Measurements from ENCODE around the gene SENP2. TPM values are rescaled to one million over a fixed set of nuclear protein-coding genes. Genes with fewer than 3 reads are reported as not detected.

SENP2 gene
- total and polyA plus RNA-seq, 11 donors: 7.7 to 42.4 (median 27.5) TPM

GRCh38 chr3:185680231-185680630 lies 94.1 kb downstream of the SENP2 start:
- 73 to 89% (median 82%) methylated on average over 4 of the region's 4 CpGs for WGBS, 4 donors
- Histone ChIP-seq H3K4me3 (no peak overlapping the region), H3K36me3 (peaks cover 0 to 15% (median 0%) of the 10 kb centered on the region in 9 donors), H3K9me3 (peaks cover 0 to 22% (median 2%) of the 10 kb centered on the region in 12 donors), H3K27ac (no peak overlapping the region), H3K4me1 (no peaks in the 10 kb centered on the region), H3K27me3 (no peaks in the 10 kb centered on the region)
- TF ChIP-seq POLR2A (IDR thresholded peaks at IDR 0.05) (no peak), CTCF (IDR thresholded peaks at IDR 0.05) (no peak)
- intact Hi-C loops (cut with DNase I): no loop called here
- no peak for ATAC-seq
- DNase-seq: no peak

Other genes with a start within 250 kb of the SENP2 start
- gene MAP3K13, start 223.2 kb upstream of the SENP2 start, total RNA-seq: 10 to 100 TPM in 6 of 9 donors, 1 to 10 TPM in 3; 4.8 to 18.5 (median 11.4) TPM
- 10 to 100 TPM in 1 of 2 donors, 1 to 10 TPM in 1; 6.6 to 10.1 TPM for gene MAP3K13, start 223.2 kb upstream of the SENP2 start, polyA plus RNA-seq
- 10 to 100 TPM; 10.1 to 13.5 (median 10.8) TPM for gene TMEM41A, start 87.3 kb upstream of the SENP2 start, total RNA-seq
- gene TMEM41A, start 87.3 kb upstream of the SENP2 start, polyA plus RNA-seq: 10 to 100 TPM in 1 of 2 donors, 1 to 10 TPM in 1; 6.7 to 13.5 TPM
- gene LIPH, start 33.7 kb upstream of the SENP2 start, total RNA-seq: 1 to 10 TPM in 1 of 9 donors, under 1 TPM in 8; 0.09 to 1.4 (median 0.48) TPM
- gene LIPH, start 33.7 kb upstream of the SENP2 start, polyA plus RNA-seq: under 1 TPM; 0.04 to 0.08 TPM
- gene IGF2BP2, start 238.7 kb downstream of the SENP2 start, total RNA-seq: 10 to 100 TPM; 11.2 to 21.8 (median 16.8) TPM
- gene IGF2BP2, start 238.7 kb downstream of the SENP2 start, polyA plus RNA-seq: 10 to 100 TPM in 1 of 2 donors, 1 to 10 TPM in 1; 5.9 to 18.5 TPM